GM10266 (cell line): Measurements from ENCODE around the gene TSFM.

Experiments
- DNase-seq: peaks from one replicate; pipeline ENCODE4 v3.0.0; 2012; ENCODE audit errors: extremely low spot score
- TF ChIP-seq, protein P1 (sequence below): IDR thresholded peaks from 2 replicates; pipeline ENCODE4 v1.5.1; 2012; ENCODE audit warnings: mild to moderate bottlenecking, low read depth; ENCODE audit not compliant: control insufficient read depth, insufficient read depth; ENCODE audit errors: missing control alignments

TSFM gene

DNA sequence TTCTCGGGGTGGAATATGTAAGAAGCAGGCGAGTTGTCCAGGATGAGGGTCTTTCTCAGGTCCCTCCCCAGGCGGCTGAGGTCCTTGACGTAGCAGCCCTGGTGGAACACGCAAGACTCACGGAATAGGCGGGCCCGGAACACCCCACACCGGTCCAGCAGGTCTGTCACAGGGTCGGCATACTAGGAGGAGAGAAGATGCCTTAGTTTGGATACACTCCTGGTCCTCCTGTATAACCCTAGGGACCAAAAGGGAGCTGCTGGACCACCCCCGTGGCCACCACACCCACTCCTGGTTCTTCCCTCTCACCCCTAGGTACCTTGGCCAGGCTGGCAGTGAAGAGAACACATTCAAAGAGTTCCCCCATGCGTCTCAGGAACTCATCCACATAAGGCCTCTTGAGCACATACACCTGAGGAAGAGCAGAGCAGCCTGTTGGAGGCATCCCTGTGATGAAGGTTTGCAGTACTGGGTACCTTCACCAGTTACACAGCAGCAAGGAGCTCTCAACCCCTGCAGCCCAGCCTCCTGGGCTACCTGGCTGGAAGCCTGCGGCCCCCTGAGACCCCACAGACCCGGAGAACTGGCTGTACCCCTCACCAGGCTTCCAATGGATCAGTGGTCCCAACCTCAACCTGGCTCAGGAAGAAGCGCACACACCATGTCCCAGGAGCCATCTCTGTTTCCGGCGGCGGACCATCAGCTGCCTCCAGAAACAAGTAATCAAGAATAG, 41.5 kb downstream of the TSFM start:
- TF ChIP-seq, protein P1, sequence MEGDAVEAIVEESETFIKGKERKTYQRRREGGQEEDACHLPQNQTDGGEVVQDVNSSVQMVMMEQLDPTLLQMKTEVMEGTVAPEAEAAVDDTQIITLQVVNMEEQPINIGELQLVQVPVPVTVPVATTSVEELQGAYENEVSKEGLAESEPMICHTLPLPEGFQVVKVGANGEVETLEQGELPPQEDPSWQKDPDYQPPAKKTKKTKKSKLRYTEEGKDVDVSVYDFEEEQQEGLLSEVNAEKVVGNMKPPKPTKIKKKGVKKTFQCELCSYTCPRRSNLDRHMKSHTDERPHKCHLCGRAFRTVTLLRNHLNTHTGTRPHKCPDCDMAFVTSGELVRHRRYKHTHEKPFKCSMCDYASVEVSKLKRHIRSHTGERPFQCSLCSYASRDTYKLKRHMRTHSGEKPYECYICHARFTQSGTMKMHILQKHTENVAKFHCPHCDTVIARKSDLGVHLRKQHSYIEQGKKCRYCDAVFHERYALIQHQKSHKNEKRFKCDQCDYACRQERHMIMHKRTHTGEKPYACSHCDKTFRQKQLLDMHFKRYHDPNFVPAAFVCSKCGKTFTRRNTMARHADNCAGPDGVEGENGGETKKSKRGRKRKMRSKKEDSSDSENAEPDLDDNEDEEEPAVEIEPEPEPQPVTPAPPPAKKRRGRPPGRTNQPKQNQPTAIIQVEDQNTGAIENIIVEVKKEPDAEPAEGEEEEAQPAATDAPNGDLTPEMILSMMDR: no peak
- DNase-seq: no peak

- DNase-seq: no peak
- TF ChIP-seq, protein P1: no peak
Measured at GRCh38 chr12:57825451-57825850, 42.9 kb downstream of the TSFM start.

GRCh38 chr12:57826400-57826799, 43.8 kb downstream of the TSFM start:
- no peak for DNase-seq
- TF ChIP-seq, protein P1: no peak

GRCh38 chr12:57826966-57827365, 44.4 kb downstream of the TSFM start:
- no peak for DNase-seq
- TF ChIP-seq, protein P1: no peak

DNA sequence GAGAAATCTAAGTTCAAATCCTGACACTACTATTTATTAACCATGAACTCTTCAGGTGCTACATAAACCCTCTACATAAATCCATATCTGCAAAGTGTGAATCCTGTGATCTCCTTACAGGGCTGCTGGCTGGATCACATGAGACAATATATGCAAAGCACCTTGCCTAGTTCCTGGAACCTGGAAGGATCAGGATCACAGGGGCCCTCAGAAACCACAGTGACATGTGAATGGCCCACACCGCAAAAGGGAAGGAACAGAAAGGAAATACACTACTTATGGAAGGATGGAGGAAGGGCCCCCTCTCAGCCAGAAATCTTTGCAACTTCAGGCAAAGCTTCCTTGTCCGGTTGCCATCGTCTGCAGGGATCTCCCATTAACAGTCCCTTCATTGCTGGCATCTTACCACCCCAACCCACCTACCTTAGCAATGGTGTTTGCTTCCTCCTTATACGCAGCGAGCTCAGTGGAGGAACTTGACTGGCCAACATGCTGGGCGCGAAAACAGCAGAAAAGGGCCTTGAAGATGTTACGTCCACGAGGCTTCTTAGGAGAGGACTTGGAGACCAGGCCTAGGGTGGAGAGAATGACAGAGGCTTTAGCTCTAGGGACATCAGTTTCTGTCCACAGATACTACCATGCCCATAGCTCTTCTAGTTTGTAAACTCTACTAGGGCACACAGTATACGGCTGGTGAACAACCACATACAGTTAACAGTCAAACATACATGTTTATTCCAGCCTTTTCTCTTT, 46.6 kb downstream of the TSFM start:
- TF ChIP-seq, protein P1: no peak
- no peak for DNase-seq

GRCh38 chr12:57830393-57830792, 47.8 kb downstream of the TSFM start:
- TF ChIP-seq, protein P1: no peak

GRCh38 chr12:57832966-57833365, 50.4 kb downstream of the TSFM start:
- DNase-seq: no peak
- TF ChIP-seq, protein P1: no peak

More at GRCh38 chr12:57830393-57830792, 47.8 kb downstream of the TSFM start:
- DNase-seq: no peak
